ENCODE data around the gene SLITRK3. TPM values are rescaled to one million over a fixed set of nuclear protein-coding genes. Genes with fewer than 3 reads are reported as not detected.

Gene SLITRK3, protein sequence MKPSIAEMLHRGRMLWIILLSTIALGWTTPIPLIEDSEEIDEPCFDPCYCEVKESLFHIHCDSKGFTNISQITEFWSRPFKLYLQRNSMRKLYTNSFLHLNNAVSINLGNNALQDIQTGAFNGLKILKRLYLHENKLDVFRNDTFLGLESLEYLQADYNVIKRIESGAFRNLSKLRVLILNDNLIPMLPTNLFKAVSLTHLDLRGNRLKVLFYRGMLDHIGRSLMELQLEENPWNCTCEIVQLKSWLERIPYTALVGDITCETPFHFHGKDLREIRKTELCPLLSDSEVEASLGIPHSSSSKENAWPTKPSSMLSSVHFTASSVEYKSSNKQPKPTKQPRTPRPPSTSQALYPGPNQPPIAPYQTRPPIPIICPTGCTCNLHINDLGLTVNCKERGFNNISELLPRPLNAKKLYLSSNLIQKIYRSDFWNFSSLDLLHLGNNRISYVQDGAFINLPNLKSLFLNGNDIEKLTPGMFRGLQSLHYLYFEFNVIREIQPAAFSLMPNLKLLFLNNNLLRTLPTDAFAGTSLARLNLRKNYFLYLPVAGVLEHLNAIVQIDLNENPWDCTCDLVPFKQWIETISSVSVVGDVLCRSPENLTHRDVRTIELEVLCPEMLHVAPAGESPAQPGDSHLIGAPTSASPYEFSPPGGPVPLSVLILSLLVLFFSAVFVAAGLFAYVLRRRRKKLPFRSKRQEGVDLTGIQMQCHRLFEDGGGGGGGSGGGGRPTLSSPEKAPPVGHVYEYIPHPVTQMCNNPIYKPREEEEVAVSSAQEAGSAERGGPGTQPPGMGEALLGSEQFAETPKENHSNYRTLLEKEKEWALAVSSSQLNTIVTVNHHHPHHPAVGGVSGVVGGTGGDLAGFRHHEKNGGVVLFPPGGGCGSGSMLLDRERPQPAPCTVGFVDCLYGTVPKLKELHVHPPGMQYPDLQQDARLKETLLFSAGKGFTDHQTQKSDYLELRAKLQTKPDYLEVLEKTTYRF
- not detected in 5 replicates for total RNA-seq (2022; extraction: Qiagen RNA extraction)

DNA sequence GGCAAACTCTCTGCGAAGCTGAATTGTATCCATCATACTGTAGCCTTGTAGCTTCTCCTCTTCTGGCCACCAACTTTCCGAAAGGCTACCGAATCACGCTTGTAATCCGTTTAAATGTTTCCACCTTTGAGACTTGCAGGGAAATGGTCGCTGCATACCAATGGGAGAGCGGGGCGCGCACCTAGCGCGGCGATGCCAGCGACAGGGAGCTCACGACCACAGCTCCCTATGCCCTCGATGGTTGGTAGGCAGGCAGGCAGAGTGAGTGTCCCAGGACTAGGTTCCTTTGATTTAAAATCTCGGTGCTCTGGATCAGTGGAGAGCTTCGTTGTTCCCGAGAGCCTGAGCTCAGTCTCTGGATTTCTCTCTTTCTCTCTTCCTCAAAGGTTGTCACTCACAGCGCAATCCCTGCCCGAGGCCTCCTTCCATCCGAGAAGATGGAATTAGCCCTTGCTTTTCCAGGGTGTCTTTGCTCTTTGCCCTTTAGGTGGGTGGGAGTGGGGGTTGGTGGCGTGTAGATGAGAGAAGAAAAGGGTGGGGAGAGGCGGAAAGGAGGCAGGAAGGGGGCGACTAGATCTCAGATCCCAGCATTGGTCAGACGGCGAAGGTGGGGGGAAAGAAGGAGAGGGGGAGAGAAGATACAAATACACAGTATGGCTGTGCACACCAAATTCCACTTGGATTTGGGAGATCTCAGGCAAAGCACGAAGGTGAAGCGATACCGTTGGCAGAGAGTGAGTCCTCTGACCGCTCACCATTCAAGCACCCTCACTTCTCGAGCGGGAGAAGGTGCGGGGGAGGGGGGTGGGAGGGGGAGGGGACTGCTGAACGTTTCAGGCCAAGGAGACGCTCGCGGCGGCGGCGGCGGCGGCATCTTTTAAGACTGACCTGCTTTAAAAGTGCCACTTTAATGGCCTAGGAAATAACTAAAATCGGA lies at the start of gene SLITRK3:
Gene SLITRK3 (minus strand): TSS at position 745 of the 937 bp plus-strand sequence. CDS start 5,554 bp downstream, outside the sequence.

Other genes with a start within 250 kb of the SLITRK3 start
- not detected in 5 replicates for gene SI, start 117.9 kb downstream of the SLITRK3 start, total RNA-seq (2022; extraction: Qiagen RNA extraction)